NB4 (cell line): ENCODE results near the gene FPR2.

Experiments used
- MYC ChIP-seq: IDR thresholded peaks from 2 replicates; pipeline ENCODE4 v1.6.1; 2011; ENCODE audit warnings: low read depth, low read length
- POLR2A ChIP-seq: IDR thresholded peaks from 2 replicates; pipeline ENCODE4 v1.6.1; 2011; ENCODE audit warnings: mild to moderate bottlenecking; ENCODE audit not compliant: insufficient read length; ENCODE audit errors: extremely low read depth
- TF ChIP-seq, protein P1 (sequence below): IDR thresholded peaks from one replicate; pipeline ENCODE4 v1.5.1; 2012; ENCODE audit warnings: low read depth, low read length

GRCh38 chr19:51727349-51727880 is 33.6 kb upstream of the FPR2 start:
- TF ChIP-seq, protein P1, sequence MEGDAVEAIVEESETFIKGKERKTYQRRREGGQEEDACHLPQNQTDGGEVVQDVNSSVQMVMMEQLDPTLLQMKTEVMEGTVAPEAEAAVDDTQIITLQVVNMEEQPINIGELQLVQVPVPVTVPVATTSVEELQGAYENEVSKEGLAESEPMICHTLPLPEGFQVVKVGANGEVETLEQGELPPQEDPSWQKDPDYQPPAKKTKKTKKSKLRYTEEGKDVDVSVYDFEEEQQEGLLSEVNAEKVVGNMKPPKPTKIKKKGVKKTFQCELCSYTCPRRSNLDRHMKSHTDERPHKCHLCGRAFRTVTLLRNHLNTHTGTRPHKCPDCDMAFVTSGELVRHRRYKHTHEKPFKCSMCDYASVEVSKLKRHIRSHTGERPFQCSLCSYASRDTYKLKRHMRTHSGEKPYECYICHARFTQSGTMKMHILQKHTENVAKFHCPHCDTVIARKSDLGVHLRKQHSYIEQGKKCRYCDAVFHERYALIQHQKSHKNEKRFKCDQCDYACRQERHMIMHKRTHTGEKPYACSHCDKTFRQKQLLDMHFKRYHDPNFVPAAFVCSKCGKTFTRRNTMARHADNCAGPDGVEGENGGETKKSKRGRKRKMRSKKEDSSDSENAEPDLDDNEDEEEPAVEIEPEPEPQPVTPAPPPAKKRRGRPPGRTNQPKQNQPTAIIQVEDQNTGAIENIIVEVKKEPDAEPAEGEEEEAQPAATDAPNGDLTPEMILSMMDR = no peak
- no peak for TF ChIP-seq MYC
- no peak for TF ChIP-seq POLR2A
